ENCODE data around the gene CHD8. TPM values are rescaled to one million over a fixed set of nuclear protein-coding genes. Genes with fewer than 3 reads are reported as not detected.
"Not testable (repeated sequence)": the region's sequence is repeated elsewhere in the genome, so short reads cannot be mapped to it uniquely, and the experiment has no call there.

The CHD8 gene
- total RNA-seq, 1 experiment from 2014 or later, result 64.7 TPM

GRCh38 chr14:21449899-21450216 lies 6.1 kb downstream of the CHD8 start:
- H3K27me3 ChIP-seq (ENCODE audit: control insufficient read depth, insufficient read depth, low read length), result no peaks in the 10 kb centered on the region
- CTCF ChIA-PET, result no interaction called here
- peaks cover 6% of the 10 kb centered on the region for H3K4me1 ChIP-seq (ENCODE audit: control insufficient read depth, insufficient read depth, low read length)
- H3K27ac ChIP-seq (ENCODE audit: low read length), result no peak overlapping the region
- intact Hi-C loops (cut with micrococcal nuclease; ENCODE audit: unreplicated experiment) (no loop called here), in situ Hi-C loops (cut with HindIII; ENCODE audit: low pct_unique_long_range_greater_than_20kb, low sequenced_read_pairs) (no loop called here)
- BruUV-seq (replicated peaks), result no TSS peak
- TF ChIP-seq POLR2AphosphoS5 (IDR thresholded peaks at IDR 0.05; ENCODE audit: low read depth, low read length) (no peak), REST (IDR thresholded peaks at IDR 0.05; ENCODE audit: insufficient read depth in 1 of 2, low read depth in 2 of 2, low read length in 1 of 2) (no peak), CTCF (IDR thresholded peaks at IDR 0.05) (no peak)
- no peak for DNase-seq (ENCODE audit: low read depth, low spot score)
- POLR2A ChIA-PET, result interaction anchor here (0.6 kb wide), 1 partner anchor 12 kb away, joined by 4 read pairs; no protein-coding TSS in a partner anchor
- no peak for ATAC-seq
- H3K36me3 ChIP-seq (ENCODE audit: control insufficient read depth, insufficient read depth, low read length), result no peaks in the 10 kb centered on the region; the same call in 1 of the 2 replicates
- H3K9me3 ChIP-seq (ENCODE audit: control insufficient read depth, insufficient read depth, low read depth, low read length), result no peaks in the 10 kb centered on the region
- H3K4me3 ChIP-seq (ENCODE audit: low read depth in 2 of 2, low read length in 2 of 2), result no peak overlapping the region

GRCh38 chr14:21442657-21443056 lies 13.3 kb downstream of the CHD8 start:
- H3K4me1 ChIP-seq (ENCODE audit: control insufficient read depth, insufficient read depth, low read length); POLR2A ChIA-PET; H3K36me3 ChIP-seq (ENCODE audit: control insufficient read depth, insufficient read depth, low read length); H3K4me3 ChIP-seq (ENCODE audit: low read depth in 2 of 2, low read length in 2 of 2); DNase-seq (ENCODE audit: low read depth, low spot score); H3K9me3 ChIP-seq (ENCODE audit: control insufficient read depth, insufficient read depth, low read depth, low read length); H3K27ac ChIP-seq (ENCODE audit: low read length); BruUV-seq (replicated peaks); H3K27me3 ChIP-seq (ENCODE audit: control insufficient read depth, insufficient read depth, low read length); in situ Hi-C loops (cut with HindIII; ENCODE audit: low pct_unique_long_range_greater_than_20kb, low sequenced_read_pairs); ATAC-seq; CTCF ChIA-PET; intact Hi-C loops (cut with micrococcal nuclease; ENCODE audit: unreplicated experiment): not testable (repeated sequence)

- DNase-seq (ENCODE audit: low read depth, low spot score), result no peak
- intact Hi-C loops (cut with micrococcal nuclease; ENCODE audit: unreplicated experiment), result no loop called here
- H3K9me3 ChIP-seq (ENCODE audit: control insufficient read depth, insufficient read depth, low read depth, low read length), result no peaks in the 10 kb centered on the region
- no peak overlapping the region for H3K27ac ChIP-seq (ENCODE audit: low read length)
- in situ Hi-C loops (cut with HindIII; ENCODE audit: low pct_unique_long_range_greater_than_20kb, low sequenced_read_pairs), result no loop called here
- H3K4me3 ChIP-seq (ENCODE audit: low read depth in 2 of 2, low read length in 2 of 2), result no peak overlapping the region
- POLR2A ChIA-PET, result no interaction called here
- CTCF ChIA-PET, result interaction anchor here (0.6 kb wide), 1 partner anchor 1751 kb away, joined by 3 read pairs; no protein-coding TSS in a partner anchor
- no peaks in the 10 kb centered on the region for H3K27me3 ChIP-seq (ENCODE audit: control insufficient read depth, insufficient read depth, low read length)
- no peaks in the 10 kb centered on the region; the same call in 1 of the 2 replicates for H3K4me1 ChIP-seq (ENCODE audit: control insufficient read depth, insufficient read depth, low read length)
- BruUV-seq (replicated peaks), result no TSS peak
- peaks cover 4% of the 10 kb centered on the region; the same call in 1 of the 2 replicates for H3K36me3 ChIP-seq (ENCODE audit: control insufficient read depth, insufficient read depth, low read length)
- no peak for ATAC-seq
- no peak for TF ChIP-seq REST (IDR thresholded peaks at IDR 0.05; ENCODE audit: insufficient read depth in 1 of 2, low read depth in 2 of 2, low read length in 1 of 2)
- TF ChIP-seq SIN3A (IDR thresholded peaks at IDR 0.05; ENCODE audit: borderline replicate concordance, insufficient read depth, low read depth, low read length), result no peak
- TF ChIP-seq POLR2AphosphoS5 (IDR thresholded peaks at IDR 0.05; ENCODE audit: low read depth, low read length), result no peak
- TF ChIP-seq TCF7L2 (IDR thresholded peaks at IDR 0.05; ENCODE audit: low read depth, low read length), result no peak
- TF ChIP-seq CTCF (IDR thresholded peaks at IDR 0.05), result no peak
Observed at GRCh38 chr14:21440859-21441258, 15.1 kb downstream of the CHD8 start.
